ENCODE data around the gene CWF19L1. TPM values are rescaled to one million over a fixed set of nuclear protein-coding genes. Genes with fewer than 3 reads are reported as not detected.

Gene CWF19L1
- polyA plus RNA-seq, 1 donor from 2014 or later, result 36.9 TPM

GRCh38 chr10:100238429-100238828 is 29.0 kb downstream of the CWF19L1 start:
- Histone ChIP-seq H3F3A (ENCODE audit: insufficient read depth, low read length, poor library complexity, severe bottlenecking) (no peaks in the 10 kb centered on the region), H2AFZ (ENCODE audit: low read depth, low read length) (no peak overlapping the region), H3K27ac (ENCODE audit: low read length) (no peak overlapping the region), H3K79me2 (replicated peaks; ENCODE audit: insufficient read depth, low read length) (no peaks in the 10 kb centered on the region), H3K9me2 (ENCODE audit: insufficient read depth, low read length) (no peaks in the 10 kb centered on the region), H4K20me1 (ENCODE audit: insufficient read depth) (no peaks in the 10 kb centered on the region), H3K4me3 (ENCODE audit: low read length) (no peak overlapping the region), H3K9me3 (ENCODE audit: low read length) (no peaks in the 10 kb centered on the region), H3K9ac (ENCODE audit: low read length) (no peak overlapping the region), H3K4me2 (ENCODE audit: low read length) (no peak overlapping the region), H3K36me3 (ENCODE audit: insufficient read depth, low read length) (no peaks in the 10 kb centered on the region), H3K27me3 (ENCODE audit: insufficient read depth, low read depth, low read length) (no peaks in the 10 kb centered on the region)
- TF ChIP-seq SMC3 (conservative IDR thresholded peaks at IDR 0.05; ENCODE audit: poor library complexity) (no peak), EZH2 (IDR thresholded peaks at IDR 0.05; ENCODE audit: borderline replicate concordance, insufficient read depth, low read length, poor library complexity, severe bottlenecking) (no peak), RAD21 (conservative IDR thresholded peaks at IDR 0.05) (no peak), TAF1 (IDR thresholded peaks at IDR 0.05; ENCODE audit: low read depth) (no peak), MXI1 (conservative IDR thresholded peaks at IDR 0.05; ENCODE audit: poor library complexity, severe bottlenecking) (no peak), POLR2AphosphoS5 (IDR thresholded peaks at IDR 0.05) (no peak), EP300 (conservative IDR thresholded peaks at IDR 0.05; ENCODE audit: poor library complexity, severe bottlenecking) (no peak), REST (IDR thresholded peaks at IDR 0.05; ENCODE audit: borderline replicate concordance) (no peak), CTCF (IDR thresholded peaks at IDR 0.05; ENCODE audit: poor library complexity, severe bottlenecking) (no peak)

GRCh38 chr10:100232101-100232500 is 35.3 kb downstream of the CWF19L1 start:
- H3F3A ChIP-seq (ENCODE audit: insufficient read depth, low read length, poor library complexity, severe bottlenecking), result no peaks in the 10 kb centered on the region
- no peak overlapping the region for H3K4me2 ChIP-seq (ENCODE audit: low read length)
- H3K36me3 ChIP-seq (ENCODE audit: insufficient read depth, low read length), result no peaks in the 10 kb centered on the region
- no peak overlapping the region for H3K27ac ChIP-seq (ENCODE audit: low read length)
- H3K9me3 ChIP-seq (ENCODE audit: low read length), result no peaks in the 10 kb centered on the region
- no peaks in the 10 kb centered on the region for H3K9me2 ChIP-seq (ENCODE audit: insufficient read depth, low read length)
- H3K9ac ChIP-seq (ENCODE audit: low read length), result no peak overlapping the region
- H3K27me3 ChIP-seq (ENCODE audit: insufficient read depth, low read depth, low read length), result no peaks in the 10 kb centered on the region
- peaks cover 21% of the 10 kb centered on the region for H3K79me2 ChIP-seq (replicated peaks; ENCODE audit: insufficient read depth, low read length)
- TF ChIP-seq EZH2 (IDR thresholded peaks at IDR 0.05; ENCODE audit: borderline replicate concordance, insufficient read depth, low read length, poor library complexity, severe bottlenecking), result no peak
- no peak for TF ChIP-seq SMC3 (conservative IDR thresholded peaks at IDR 0.05; ENCODE audit: poor library complexity)
- TF ChIP-seq RAD21 (conservative IDR thresholded peaks at IDR 0.05), result no peak
- no peak for TF ChIP-seq REST (IDR thresholded peaks at IDR 0.05; ENCODE audit: borderline replicate concordance)
- TF ChIP-seq MXI1 (conservative IDR thresholded peaks at IDR 0.05; ENCODE audit: poor library complexity, severe bottlenecking), result no peak
- TF ChIP-seq EP300 (conservative IDR thresholded peaks at IDR 0.05; ENCODE audit: poor library complexity, severe bottlenecking), result no peak
- no peak for TF ChIP-seq TAF1 (IDR thresholded peaks at IDR 0.05; ENCODE audit: low read depth)
- no peak for TF ChIP-seq POLR2AphosphoS5 (IDR thresholded peaks at IDR 0.05)
- TF ChIP-seq CTCF (IDR thresholded peaks at IDR 0.05; ENCODE audit: poor library complexity, severe bottlenecking), result no peak
- H2AFZ ChIP-seq (ENCODE audit: low read depth, low read length), result no peak overlapping the region
- H4K20me1 ChIP-seq (ENCODE audit: insufficient read depth), result no peaks in the 10 kb centered on the region
- no peak overlapping the region for H3K4me3 ChIP-seq (ENCODE audit: low read length)
